NCI-H748 treated with DMSO at 0.1 percent for 48 hours (cell line): Measurements from ENCODE around the gene PEPD.

ENCODE experiments used
- DNase-seq: peaks from one replicate; lab custom pipeline; 2025; lab: John Stamatoyannopoulos, UW

Gene PEPD

DNA sequence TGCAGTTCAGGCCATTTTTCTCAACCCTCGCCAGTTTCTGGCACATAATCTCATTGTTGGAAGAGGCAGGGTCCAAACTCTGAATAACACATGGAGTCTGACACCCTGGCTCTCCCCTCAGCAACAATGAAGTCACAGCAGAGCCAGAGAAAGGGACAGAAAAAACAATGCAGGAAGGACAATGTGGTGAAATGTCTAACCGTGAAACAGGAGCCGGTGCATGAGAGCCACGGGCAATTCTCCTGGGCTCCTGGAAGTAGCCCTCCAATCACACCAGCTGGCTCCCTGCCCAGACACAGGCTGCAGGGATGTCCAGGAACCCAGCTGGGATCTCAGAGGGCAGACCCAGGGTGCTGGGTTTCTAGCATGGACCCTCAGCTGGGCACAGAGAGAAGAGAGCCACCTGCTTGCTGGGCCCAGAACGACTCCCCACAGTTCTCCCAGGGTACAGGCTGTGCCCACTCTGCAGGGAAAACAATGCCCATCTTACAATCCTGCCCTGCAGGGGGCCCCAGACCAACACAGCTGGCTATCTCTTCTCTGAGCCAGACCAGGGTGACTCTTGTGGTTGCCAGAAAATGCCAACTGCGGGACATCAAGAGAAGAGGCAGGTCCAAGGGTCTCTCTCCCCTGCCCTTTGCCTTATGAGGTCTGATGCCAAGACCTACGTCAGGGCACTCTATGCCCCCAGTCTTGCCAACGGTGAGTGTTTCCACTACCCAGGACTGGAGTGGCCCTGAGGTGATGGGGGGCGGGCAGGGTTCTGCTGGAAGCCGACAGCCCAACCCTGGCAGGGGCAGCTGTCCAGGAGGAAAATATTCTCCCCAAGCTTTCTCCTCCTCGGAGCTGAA lies 83.5 kb downstream of the PEPD start:
- no peak for DNase-seq

DNA sequence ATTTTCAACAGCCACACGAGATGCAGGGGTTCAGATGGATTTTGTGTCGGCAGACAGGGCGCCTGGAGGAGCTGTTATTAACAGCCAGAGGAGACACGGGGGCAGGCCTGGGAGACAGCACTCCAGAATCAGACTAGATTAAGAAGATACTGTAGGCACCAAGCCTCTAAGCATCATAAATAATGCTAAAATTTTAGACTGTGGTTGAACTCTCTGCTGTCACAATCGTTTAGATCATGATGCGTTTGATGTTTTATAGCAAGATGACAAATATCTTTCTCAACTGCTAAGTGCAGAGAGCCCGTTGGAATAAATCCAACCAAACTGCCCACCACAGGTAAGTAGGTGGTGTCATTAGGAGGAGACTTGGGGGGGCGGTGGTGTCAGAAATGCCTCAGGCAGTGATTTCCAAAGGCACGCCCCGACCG lies 84.2 kb downstream of the PEPD start:
- DNase-seq, result no peak

DNA sequence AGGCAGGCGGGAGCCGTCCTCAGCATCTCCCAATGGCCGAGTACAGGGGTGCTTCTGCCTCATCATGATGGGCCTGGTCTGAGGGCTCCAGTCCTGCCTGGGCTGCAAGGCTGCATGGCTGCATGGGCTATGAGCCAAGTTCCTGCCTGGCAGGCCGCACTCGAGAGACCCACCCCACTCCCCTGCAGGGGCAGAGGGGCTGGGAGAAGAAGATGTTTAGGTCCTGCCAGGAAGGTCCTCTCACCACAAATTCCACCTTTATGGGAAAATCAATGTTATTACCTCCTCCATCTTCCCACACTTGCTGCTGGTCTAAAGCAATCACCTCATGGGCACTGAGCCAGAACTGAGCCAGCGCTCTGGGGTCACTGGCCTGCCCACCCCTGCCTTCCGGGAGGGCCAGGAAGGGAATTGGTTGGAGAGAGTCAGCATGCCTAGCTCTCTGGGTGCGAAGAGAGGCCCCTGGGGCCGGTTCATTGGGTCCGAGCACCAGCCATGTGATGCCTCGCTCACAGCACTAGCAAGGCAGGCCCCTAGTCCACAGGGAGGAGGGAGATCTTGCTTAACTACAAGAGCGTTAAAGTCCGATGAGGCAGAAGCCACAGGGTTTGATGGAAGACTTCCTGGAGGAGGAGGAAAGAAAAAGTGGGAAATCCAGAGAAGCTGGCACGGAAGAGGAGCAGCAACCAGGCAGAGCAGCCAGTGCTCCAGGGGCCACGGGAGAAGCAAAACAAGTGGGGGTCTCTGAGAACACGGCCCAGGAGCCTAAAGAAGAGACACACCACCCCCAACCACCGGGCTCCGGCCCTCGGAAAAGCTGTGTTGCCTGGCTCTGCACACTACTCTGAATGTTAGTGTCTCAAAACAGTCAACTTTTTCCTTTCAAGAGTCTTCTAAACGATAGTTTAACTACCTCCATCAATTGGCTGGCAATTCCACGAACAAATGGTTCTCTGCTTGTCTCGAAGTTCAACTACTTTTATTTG lies 84.9 kb downstream of the PEPD start:
- DNase-seq, result no peak

DNA sequence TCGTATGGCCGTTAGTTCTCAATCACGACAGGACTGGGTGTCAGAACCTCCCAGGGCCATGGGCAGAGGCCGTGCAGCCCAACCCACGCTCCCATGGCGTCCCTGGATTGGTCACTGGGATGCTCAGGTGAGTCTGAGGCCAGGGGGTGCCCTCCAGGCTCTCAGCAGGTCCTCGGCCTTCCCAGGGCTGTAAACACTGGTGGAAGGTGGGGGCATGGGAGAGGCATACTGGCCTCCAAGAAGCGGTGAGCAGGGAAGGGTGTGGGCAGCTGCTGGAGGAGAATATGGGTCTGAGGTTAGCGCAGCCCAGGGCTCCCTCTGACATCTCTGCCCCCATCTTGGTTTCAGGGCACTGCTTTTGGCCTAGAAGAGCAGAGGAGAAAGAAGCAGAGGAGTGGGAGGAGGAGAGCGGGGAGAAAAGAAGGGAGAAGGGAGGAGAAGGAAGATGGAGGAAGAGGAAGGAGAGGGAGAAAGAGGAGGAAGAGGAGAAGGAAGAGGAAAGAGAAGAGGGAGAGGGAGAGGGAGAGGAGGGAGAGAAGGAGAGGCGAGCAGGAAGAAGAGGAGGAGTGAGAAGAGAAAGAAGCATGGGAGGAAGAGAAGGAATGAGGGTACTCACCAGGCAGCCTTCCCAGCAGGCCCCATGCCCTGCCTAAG lies 85.8 kb downstream of the PEPD start:
- DNase-seq, result no peak

DNA sequence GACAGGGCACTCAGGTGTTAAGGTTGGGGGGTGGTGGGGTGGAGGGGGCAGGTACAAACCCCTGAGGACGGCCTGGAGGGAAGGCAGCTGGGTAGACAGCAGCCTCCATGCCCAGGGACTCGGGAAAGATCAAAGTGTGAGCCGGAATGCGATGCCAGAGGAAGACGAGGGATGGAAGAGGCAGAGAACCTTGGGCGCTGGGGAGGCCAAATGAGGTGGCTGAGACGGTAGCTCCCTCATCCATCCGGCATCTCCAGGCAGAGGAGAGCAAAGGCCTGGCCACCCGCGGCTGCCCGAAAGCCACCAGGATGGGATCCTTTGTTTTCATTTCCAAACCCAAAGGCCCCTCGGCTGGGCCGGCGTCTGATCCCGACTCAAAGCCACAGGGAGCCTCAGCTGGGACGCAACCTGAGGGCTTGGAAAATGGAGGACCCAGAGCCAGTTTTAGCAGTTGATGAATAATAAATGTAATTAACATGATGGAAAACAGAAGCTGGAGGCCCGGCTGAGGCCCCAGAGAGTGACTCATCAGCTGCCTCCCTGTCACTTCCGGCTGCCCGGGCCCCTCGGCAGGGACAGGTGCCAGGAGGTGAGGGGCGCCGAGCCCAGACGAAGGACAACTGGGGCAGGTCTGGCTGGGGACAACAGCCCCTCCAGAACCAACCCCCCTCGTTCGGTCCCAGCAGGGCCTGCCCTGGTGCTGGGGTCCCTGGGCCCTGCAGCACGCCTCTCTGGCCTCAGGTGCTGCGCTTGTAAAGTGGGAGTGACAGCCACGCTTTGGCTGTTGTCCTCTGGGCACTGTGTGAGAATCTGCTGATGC lies 86.5 kb downstream of the PEPD start:
- DNase-seq, result no peak

DNA sequence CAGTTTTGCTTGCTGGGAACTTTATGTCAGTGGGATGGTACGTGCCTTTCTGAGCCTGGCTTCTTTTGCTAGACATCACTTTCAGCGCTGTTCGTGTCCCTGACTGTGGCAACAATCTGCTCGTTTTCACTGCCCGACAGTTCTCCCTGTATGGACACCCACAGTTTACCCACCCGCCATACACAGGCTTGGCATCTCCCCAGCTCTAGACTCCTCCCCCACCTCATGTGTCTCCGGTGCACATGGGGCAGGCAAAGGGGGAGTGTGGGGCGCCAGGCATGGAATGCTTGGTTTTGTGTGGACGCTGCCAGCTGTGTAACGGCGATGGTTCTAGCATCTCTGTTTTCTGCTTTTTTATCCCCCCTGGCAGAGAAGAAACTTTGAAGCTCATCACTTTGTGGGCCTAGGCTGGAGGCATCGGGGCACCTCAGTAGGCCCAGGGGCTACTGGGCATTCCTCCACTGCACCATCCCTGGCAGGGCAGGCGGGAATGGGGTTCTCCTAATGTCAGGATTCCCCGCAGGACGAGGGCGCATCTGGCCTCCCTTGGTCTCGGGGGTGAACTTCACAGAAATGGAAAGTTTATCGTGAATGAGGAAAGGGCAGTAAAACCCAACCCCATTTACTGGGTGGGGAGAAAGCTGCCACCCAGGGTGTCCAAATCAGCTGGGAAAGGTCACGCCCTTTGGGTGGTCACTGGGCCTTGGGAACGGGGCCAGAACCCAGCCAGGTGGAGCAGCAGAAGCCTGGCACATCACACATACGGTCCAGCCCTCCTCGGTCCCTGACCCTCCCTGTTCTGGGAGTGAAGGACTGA lies 87.3 kb downstream of the PEPD start:
- DNase-seq, result no peak

DNA sequence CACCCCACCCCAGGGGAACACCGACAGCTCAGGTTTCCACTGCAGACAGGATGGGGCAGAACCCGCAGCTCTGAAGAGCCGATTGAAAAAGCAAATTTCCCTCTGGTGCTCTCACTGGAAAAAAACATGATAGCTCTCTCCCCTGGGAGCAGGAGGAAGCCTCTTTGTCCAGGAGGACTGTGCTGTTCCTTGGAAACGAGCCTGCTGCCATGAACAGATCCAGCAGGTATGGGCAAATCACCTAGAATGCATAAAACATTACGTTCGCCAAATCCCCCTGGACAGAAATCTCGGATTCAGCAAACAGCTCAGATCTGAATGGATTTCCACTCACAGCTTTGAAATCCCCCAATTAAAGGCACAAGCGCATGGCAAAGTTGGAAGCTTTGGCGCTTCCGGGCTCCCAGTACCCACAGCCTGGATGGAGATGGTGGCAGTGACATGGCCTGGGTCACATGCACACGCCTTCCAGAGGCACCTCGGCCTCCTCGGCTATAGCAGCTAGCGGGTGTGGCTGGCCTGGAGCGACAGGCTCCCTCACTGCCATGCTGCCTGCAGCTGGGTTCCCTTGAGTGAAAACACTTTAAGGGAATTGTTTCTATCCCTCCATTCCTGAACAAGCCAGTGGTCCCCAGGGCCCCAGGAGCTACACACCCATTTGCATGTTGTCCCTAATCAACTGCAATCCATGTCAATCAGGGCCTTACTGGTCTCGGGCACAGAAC lies 89.0 kb downstream of the PEPD start:
- no peak for DNase-seq

DNA sequence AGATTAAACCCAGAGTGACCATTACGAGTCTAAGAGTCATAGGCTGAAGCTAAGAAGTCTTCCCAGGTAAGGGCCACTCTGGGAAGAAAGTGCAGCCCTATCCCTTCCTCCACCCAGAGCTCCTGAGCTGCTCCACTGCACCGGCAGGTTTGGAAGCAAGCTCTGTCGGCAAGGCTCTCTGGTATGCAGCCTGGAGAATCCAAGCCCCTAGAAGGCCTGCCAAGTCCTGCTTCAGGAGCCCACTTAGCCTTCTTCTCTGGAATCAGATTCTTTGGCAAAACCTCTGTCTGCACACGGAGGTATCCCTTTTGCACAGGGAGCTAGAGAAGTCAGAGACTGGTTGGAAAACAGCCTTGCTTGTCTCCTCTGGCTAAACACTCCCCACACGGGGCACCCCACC lies 89.6 kb downstream of the PEPD start:
- DNase-seq, result no peak

DNA sequence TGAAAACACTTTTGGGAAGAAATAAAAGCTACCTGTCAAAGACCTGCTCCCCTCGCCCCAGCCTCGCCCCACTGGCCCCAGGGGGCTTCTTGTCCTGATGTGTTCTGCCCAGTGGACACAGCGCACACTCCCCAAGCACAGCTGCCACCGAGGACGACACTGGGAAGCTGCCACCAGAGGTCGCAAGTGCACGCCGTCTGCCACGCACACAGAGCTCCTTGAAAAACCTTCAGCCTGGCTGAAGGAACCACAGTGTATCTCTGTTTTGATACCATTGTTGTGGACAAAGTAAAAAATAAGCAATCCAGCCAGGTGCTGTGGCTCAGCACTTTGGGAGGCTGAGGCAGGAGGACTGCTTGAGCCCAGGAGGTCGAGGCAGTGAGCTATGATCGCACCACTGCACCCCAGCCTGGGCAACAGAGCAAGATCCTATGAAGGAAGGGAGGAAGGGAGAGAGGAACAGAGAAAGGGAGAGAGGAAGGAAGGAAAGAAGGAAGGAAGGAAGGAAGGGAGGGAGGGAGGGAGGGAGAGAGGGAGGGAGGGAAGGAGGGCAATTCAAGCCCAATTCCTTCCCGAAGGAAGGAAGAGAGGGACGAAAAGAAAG lies 90.8 kb downstream of the PEPD start:
- DNase-seq, result peak; percentile 53

DNA sequence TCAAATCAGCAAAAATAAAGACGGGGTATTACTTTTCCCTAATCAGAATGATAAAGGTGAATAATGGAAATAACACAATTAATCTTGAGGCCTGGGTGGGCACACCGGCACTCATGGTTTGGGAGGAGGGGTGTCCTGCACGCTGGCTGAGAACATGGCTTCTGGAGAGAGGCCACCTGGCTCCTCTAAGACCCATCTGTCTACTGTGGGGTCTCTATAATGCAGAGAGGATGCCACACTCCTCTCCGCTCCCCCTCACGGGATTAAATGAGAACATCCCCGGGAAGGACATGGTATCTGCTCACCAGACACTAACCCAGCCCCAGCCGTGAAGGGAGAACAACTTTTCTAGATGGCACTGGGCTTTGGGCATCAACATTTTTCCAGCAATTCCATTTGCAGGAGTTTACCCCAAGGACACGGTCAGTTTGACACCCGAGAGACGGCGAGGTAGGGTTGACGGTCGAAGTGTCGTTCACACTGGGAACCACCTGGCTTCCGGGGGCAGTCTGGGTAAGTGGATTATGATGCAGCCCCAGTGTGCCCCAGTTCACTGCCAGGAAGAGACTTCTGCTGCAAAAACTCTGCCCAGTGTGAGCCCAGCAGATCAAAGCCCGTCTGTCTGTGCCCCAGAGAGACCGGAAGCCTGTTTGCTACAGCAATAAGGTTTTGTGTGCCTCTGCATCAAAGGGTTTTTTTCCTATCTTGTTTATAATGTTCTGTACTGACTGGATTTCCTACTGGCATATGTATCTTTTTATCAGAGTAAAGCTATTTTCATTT lies 91.5 kb downstream of the PEPD start:
- no peak for DNase-seq

DNA sequence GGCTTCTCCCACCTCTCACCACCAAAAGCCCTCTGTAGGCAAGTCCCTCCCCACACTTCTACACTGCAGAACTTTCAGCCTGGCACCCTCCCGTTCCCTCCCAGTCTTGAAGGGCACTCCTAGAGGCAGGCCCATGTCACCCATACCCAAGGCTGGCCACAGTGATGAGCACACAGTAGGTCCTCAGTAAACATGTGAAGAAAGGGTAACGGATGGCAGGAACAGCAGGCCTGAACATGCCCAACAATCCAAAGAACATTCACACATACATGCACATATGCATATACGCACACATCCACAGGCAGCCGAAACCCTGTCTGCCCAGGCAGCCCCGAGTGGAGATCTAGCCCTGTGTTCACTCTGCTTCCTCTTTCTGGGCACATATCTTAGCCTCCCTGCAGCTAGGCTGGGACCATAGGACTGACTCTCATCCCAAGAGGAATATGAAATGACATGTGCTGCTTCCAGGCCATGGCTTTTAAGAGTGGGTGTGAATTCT lies 92.9 kb downstream of the PEPD start:
- no peak for DNase-seq

DNA sequence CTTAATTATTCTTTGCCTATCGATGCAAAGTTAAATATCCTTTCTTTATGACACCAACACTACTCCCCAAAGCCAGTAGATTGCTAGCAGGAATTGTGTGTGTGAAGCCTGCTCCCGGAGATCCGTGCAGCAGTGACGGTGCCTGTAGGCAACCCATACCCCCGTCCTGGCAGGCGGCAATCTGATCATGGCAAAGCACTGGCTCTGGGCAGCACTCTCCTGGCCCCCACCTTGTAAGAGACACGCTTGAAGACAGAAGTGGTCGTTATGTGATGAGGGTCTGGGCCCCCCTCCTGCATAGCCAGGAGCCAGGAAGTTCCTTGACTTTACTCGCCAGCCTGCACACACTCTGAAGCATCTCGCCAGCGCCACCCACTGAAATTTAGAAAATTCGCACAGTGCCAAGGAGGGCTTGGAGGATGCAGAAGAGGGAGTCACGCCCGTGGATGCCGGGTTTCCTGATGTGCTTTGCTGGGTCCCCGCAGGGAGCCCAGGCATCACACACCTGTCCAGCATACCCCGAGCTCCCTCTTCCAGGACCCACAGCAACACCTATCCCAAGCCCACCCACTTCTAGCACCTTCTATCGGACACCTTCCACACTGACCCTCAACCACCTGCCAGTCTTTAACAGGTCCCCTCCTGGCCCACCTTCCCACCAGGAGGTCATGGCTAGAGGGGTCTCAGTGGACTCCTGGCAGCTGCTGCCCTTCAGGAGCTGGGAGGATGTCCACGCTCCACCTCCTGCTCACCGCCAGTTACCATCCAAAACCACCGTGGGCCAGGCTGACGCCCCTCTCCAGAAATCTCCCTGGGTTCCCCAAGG lies 93.6 kb downstream of the PEPD start:
- no peak for DNase-seq

DNA sequence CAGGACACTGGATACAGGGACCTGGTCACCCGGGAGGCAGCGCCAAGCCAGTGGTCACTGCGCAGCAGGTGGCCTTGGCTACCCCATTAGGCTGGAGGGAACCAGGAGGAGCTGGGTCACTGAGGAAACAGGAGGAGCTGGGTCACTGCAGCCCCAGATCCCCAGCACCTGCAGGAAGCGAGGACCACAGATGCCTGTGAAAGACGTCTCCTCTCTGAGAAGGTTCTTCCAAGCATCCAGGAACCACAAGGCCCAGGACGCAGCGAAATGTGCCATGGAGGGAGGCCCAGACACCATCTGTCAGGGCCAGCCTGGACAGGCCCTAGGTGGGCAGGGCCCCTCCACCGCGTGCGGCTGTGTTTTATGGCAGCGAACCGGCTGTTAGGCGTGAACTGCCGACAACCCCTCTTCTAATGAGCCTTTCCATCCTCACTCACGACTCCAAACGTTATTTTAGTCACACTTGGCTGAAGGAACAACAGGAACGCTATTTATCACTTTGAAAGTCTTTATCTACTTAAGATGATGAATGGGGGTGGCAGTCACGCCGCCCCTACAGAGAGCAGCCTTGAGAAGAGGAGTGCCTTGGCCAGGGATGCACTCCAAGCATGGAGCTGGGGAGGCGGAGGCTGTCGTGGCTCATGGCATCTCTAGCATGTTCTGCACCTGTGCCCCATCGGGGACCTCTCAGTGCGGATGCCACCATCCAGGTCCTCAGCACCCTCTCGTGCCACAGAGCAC lies 94.8 kb downstream of the PEPD start:
- no peak for DNase-seq

DNA sequence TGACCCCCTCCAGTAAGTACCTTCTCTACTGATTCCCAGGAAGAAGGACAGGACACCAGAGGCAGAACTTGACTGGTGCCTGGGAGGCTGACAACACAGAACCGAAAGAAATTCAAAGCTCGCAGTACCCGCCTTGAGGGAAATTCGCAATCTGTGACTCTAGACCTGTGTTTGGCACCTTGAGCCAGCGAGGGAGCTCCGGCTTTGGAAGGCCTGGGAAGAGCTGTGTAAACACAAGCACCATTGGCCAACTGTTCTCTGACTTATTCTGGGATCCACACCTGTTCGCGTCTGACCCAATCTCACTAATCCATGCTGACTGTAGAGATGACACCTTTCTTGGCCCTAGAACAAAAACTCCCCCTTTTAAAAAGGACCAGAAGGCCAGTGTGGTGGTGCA lies 97.4 kb downstream of the PEPD start:
- DNase-seq, result no peak

DNA sequence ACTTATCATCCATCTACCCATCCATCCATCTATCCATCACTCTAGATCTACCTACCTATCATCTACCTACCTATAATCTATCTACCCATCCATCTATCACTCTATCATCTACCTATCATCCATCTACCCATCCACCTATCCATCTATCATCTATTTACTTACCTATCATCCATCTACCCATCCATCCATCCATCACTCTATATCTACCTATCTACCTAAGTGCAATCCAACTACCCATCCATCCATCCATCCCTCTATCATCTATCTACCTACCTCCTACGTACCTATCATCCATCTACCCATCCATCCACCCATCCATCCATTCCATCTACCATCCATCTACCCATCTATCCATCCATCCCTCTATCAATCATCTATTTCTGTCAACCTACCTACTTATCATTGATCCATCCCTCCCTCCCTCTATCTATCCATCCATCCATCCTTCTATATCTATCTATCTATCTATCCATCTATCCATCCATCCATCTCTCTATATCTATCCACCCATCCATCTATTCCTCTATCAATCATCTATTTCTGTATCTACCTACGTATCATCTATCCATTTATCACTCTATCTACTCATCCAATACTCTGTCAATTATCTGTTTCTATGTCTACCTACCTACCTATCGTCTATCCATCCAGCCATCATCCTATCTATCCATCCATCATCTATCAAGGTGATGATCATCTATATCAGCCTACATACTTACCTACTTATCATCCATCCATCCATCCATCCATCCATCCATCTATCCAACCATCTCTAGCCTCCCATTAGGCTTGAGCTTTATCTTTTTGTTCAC lies 99.0 kb downstream of the PEPD start:
- DNase-seq, result no peak

DNA sequence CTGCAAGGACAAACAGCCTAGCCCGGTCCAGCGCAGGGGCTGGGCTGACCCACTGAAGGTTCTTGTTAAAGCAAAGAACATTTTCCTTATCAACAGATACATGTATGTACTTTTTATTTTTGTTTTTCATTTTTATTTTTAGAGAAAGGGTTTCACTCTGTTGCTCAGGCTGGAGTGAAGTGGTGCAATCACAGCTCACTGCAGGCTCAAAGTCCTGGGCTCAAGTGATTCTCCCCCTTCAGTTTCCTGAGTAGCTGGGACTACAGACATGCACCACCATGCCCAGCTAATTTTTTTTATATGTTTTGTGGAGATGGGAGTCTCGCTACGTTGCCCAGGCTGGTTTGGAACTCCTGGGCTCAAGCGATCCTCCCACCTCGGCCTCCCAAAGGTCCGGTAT lies 100.2 kb downstream of the PEPD start:
- DNase-seq, result no peak
